Activated T-cell treated with anti-CD3 and anti-CD28 coated beads for 24 hours (primary cell): Measurements from ENCODE around the gene PPFIA4.

ENCODE experiments used
- DNase-seq: peaks from one replicate; pipeline ENCODE4 v3.0.0-alpha.2; 2020; ENCODE audit warnings: low read depth

Gene PPFIA4

GRCh38 chr1:203099805-203100515 lies 73.7 kb downstream of the PPFIA4 start:
- DNase-seq = no peak

GRCh38 chr1:203100516-203100869 lies 74.2 kb downstream of the PPFIA4 start:
- no peak for DNase-seq

GRCh38 chr1:203101813-203102634 lies 75.7 kb downstream of the PPFIA4 start:
- no peak for DNase-seq

DNA sequence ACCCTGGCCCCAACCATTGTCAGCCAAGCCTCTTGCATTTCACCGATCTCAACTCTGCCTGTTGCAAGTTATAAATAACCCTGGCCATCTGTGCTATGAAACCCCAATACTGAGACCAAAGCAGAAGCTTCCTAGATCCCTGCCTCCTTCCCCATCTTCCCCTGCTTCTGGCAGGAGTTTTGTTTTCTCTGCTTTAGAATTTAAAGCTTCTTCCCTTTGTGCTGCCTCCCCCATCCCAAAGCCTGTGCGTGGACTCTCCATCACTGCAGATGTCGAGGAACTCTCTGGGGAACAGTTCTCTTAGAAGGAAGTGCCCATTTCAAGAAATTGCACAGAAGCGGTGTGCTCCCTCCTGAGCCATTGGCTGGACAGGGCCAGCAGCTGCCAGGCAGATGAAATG lies 76.9 kb downstream of the PPFIA4 start:
- no peak for DNase-seq

DNA sequence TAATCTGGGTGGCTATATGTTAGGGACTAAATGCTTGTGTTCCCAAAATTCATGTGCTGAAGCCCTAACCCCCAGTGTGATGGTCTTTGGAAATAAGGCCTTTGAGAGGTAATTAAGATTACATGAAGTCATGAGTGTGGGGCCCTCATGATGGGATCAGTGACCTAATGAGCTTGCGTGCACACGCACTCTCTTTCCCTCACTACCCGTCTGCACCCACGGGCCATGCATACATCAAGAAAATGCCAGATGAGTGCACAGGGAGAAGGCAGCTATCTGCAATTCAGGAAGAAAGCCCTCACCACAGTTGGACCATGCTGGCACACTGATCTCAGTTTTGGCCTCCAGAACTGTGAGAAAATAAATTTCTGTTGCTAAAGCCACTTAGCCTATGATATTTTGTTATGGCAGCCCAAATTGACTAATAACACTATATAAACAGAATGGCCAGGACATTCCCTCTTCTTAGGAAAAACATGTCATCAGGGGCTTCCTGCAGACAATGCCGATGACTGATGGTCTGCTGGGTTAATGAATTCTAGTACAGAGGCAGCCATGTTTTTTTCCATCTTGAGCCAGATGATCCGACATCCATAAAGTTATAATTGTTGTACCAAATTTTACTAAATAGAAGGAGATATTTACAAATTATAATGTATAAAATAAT lies 77.7 kb downstream of the PPFIA4 start:
- DNase-seq = no peak

- DNase-seq = no peak
Observed at GRCh38 chr1:203104789-203105390, 78.6 kb downstream of the PPFIA4 start.

DNA sequence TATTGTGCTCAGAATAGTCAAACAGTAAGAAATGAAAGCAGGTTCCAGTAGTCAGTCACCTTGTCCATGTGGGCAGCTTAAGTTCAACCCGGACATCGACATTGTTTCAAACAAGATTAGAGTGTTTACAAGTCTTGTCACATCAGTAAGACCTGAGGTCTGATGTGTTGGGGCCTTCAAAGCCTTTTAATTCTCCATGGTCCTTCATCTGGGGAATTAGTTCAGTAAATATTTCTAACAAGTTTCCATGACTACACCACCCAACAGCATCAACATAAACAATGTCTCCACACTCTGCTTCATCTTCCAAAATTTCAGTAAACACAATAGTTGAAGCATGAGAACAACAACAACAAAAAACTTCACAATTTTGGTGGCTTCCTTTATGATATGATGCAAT lies 86.2 kb downstream of the PPFIA4 start:
- DNase-seq = no peak

- no peak for DNase-seq
Observed at GRCh38 chr1:203113308-203113707, 87.0 kb downstream of the PPFIA4 start.

DNA sequence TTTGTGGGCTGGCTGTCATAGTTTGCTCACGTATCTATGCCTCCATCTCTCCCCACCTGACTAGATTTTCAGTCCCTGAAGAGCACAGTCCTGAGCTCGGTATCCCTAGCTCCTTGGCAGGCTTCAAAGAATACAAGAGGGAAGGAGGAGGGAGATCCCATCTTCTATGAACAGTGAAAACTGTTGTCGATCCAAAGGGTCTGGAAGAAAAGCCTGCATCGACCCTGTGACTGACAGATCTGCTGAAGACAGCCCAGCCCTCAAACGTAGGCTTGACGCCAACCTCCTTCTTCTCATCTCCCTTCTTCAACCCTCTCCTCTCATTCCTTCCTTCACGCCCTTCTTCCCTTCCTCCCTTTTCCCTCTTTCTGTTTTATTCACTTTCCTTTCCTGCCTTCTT lies 87.9 kb downstream of the PPFIA4 start:
- DNase-seq = no peak

- DNase-seq = no peak
Observed at GRCh38 chr1:203116091-203116820, 90.0 kb downstream of the PPFIA4 start.

GRCh38 chr1:203117611-203118575 lies 91.6 kb downstream of the PPFIA4 start:
- no peak for DNase-seq

GRCh38 chr1:203120325-203121153 lies 94.2 kb downstream of the PPFIA4 start:
- DNase-seq = no peak

- DNase-seq = no peak
Observed at GRCh38 chr1:203121186-203122015, 95.1 kb downstream of the PPFIA4 start.

DNA sequence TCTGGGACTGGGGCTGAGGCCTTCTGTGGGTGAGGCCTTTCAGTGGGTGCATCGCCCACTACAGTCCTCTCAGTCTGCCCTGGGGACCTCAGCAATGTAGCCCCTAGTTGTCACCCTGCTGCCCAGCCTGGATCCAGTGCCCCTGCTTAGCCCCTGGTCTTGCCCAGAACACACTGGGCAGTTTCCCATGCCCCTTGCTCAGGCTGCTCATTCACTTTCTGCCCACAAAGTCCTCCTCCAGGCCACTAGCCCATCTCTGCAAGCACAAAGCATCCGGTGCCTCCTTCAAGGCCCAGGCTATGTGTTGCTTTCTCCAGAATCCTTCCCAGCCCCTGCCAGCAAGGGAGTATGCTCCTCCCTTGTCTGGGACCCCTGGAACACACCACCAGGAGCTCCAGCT lies 95.9 kb downstream of the PPFIA4 start:
- DNase-seq = no peak

DNA sequence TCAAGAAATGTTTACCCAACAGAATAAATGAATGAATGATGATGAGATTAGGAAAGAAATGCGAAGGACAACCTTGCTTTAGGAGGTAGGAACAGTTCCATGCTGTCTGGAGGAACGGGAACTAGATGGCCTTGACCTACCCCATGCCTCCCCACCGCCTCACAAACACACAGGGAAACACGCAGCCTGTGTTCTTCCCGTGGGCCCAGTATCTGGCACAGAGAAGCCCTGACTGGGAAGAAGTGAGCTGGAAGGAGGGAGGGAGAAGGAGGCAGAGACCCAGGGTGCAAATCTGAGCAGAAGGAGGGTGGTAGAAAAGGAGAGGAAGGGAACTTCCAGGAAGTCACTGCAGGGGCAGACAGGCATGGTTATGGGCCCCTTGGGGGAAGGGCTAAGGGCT lies 97.7 kb downstream of the PPFIA4 start:
- no peak for DNase-seq

GRCh38 chr1:203124546-203125317 lies 98.4 kb downstream of the PPFIA4 start:
- no peak for DNase-seq

DNA sequence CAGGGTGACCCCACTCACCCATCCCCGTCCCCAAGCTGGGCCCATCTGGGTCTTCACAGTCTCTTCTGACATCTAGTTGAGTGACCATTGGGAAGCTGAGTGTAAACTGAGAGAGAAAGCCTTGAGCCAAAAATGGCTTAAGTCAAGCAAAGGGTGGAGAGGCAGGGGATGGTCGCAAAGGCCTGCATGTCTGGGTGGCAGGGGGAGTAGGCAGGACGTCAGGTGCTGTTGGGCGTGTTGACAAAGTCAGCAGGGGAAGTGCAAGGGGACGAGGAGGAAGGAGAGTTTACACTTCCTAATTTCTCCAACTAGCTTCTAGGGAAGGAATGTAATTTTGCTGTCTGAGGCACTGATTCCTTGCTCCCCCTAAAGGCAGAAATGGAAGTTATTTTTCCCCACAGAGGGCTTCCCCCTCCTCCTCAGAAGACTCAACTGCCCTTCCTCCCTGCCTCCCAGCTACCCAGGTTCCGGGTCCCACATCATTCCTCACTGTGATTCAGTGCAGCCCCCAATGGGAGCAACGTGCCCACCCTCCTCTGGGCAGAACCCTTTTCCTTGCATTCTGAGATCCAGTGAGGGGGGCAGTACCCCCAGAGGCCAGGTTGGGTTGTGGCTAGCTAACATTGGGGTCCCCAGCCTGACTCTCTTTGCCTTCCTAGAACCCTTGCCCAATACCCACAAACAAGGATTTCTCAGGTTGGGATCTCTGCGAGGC lies 100.0 kb downstream of the PPFIA4 start:
- DNase-seq = no peak
